PC-9 (cell line): ENCODE data around the gene PRICKLE3.

ENCODE experiments used
- EZH2 ChIP-seq: fragments of 200-600 bp; sonication (generic); IDR thresholded peaks from 2 replicates; pipeline ENCODE4 v1.8.0; 2017; ENCODE audit warnings: antibody characterized with exemption, low read depth
- TF ChIP-seq, protein P1 (sequence below): fragments of 200-600 bp; sonication (generic); conservative IDR thresholded peaks from 2 replicates; pipeline ENCODE4 v1.6.1; 2017; ENCODE audit warnings: mixed run types, antibody characterized with exemption, mild to moderate bottlenecking, moderate library complexity

DNA sequence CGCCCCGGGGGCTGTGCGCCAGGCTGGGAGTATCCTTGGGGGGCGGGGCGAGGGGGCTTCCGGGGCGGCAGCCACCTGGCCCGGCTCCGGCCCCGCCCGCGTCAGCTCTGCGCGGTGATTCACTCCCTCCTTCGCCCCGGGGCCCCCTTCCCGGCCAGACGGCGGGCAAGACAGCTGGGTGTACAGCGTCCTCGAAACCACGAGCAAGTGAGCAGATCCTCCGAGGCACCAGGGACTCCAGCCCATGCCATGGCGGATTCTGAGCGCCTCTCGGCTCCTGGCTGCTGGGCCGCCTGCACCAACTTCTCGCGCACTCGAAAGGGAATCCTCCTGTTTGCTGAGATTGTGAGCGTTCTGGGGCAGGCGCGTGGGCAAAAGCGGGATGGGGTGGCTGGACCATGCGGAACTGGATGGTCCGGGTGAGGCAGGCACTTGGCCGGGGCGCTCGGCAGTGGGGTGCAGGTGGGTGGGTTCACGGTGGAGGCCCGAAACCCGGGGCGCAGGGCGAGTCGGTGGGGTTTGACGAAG lies 14.4 kb downstream of the PRICKLE3 start, which contains the start of gene PLP2:
- TF ChIP-seq, protein P1, sequence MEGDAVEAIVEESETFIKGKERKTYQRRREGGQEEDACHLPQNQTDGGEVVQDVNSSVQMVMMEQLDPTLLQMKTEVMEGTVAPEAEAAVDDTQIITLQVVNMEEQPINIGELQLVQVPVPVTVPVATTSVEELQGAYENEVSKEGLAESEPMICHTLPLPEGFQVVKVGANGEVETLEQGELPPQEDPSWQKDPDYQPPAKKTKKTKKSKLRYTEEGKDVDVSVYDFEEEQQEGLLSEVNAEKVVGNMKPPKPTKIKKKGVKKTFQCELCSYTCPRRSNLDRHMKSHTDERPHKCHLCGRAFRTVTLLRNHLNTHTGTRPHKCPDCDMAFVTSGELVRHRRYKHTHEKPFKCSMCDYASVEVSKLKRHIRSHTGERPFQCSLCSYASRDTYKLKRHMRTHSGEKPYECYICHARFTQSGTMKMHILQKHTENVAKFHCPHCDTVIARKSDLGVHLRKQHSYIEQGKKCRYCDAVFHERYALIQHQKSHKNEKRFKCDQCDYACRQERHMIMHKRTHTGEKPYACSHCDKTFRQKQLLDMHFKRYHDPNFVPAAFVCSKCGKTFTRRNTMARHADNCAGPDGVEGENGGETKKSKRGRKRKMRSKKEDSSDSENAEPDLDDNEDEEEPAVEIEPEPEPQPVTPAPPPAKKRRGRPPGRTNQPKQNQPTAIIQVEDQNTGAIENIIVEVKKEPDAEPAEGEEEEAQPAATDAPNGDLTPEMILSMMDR: no peak
- TF ChIP-seq EZH2: no peak
